Measurements from ENCODE around the gene TFR2. TPM values are rescaled to one million over a fixed set of nuclear protein-coding genes. Genes with fewer than 3 reads are reported as not detected.

TFR2 gene
- total and polyA plus RNA-seq, 9 of the 15 experiments (the other 6 are each of a cell fraction or from before 2014, with no cell fraction given) = 3.8 to 123 (median 51.1) TPM

DNA sequence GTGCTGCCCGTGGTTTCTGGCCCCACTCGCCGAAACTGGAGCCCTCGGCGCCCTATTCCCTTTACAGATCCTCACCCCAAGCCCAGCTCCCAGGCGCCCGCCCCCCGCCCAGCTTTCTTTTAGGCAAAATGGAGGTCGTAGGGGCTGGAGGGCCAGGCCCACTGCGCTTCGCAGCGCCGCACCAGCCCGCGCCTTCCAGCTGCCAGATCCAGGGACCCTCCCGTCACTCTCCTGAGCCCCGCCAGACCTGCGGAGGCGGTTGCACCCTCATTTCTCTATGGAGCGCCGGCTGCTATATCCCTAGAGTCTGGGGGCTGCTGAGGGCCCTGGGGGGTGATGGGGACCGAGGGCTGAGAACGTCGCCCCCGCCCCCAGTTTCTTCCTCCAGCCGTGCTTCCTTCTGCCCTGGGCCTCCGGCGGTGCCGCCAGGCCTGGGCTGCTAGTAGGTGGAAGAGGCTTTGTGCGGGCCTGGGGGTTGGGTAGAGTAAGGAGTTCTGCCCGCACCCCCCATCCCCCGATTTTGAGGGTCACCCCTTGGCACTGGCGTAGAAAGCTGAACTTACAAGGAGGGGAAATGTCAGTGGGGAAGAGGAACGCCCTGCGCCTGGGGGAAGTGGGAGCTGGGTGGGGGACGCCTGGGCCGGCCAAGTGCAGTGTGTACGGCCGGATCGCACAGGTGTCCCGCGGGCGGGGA is 33.2 kb upstream of the TFR2 start (continued):
- TF ChIP-seq, protein P1, sequence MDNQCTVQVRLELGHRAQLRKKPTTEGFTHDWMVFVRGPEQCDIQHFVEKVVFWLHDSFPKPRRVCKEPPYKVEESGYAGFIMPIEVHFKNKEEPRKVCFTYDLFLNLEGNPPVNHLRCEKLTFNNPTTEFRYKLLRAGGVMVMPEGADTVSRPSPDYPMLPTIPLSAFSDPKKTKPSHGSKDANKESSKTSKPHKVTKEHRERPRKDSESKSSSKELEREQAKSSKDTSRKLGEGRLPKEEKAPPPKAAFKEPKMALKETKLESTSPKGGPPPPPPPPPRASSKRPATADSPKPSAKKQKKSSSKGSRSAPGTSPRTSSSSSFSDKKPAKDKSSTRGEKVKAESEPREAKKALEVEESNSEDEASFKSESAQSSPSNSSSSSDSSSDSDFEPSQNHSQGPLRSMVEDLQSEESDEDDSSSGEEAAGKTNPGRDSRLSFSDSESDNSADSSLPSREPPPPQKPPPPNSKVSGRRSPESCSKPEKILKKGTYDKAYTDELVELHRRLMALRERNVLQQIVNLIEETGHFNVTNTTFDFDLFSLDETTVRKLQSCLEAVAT (IDR thresholded peaks at IDR 0.05) = no peak
- 0 out of 4 replicates have a peak, but pooled peaks of 1 of the 2 experiments have one; percentile 1 for TF ChIP-seq SIN3A (IDR thresholded peaks at IDR 0.05; ENCODE audit: borderline replicate concordance in 2 of 2, control insufficient read depth in 1 of 2, low read depth in 2 of 2, low read length in 2 of 2)
- TF ChIP-seq, protein P2, sequence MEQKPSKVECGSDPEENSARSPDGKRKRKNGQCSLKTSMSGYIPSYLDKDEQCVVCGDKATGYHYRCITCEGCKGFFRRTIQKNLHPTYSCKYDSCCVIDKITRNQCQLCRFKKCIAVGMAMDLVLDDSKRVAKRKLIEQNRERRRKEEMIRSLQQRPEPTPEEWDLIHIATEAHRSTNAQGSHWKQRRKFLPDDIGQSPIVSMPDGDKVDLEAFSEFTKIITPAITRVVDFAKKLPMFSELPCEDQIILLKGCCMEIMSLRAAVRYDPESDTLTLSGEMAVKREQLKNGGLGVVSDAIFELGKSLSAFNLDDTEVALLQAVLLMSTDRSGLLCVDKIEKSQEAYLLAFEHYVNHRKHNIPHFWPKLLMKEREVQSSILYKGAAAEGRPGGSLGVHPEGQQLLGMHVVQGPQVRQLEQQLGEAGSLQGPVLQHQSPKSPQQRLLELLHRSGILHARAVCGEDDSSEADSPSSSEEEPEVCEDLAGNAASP (IDR thresholded peaks at IDR 0.05) = no peak
- TF ChIP-seq, protein P3, sequence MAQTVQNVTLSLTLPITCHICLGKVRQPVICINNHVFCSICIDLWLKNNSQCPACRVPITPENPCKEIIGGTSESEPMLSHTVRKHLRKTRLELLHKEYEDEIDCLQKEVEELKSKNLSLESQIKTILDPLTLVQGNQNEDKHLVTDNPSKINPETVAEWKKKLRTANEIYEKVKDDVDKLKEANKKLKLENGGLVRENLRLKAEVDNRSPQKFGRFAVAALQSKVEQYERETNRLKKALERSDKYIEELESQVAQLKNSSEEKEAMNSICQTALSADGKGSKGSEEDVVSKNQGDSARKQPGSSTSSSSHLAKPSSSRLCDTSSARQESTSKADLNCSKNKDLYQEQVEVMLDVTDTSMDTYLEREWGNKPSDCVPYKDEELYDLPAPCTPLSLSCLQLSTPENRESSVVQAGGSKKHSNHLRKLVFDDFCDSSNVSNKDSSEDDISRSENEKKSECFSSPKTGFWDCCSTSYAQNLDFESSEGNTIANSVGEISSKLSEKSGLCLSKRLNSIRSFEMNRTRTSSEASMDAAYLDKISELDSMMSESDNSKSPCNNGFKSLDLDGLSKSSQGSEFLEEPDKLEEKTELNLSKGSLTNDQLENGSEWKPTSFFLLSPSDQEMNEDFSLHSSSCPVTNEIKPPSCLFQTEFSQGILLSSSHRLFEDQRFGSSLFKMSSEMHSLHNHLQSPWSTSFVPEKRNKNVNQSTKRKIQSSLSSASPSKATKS (CRISPR knock-in tag; IDR thresholded peaks at IDR 0.05) = no peak
- TF ChIP-seq, protein P4, sequence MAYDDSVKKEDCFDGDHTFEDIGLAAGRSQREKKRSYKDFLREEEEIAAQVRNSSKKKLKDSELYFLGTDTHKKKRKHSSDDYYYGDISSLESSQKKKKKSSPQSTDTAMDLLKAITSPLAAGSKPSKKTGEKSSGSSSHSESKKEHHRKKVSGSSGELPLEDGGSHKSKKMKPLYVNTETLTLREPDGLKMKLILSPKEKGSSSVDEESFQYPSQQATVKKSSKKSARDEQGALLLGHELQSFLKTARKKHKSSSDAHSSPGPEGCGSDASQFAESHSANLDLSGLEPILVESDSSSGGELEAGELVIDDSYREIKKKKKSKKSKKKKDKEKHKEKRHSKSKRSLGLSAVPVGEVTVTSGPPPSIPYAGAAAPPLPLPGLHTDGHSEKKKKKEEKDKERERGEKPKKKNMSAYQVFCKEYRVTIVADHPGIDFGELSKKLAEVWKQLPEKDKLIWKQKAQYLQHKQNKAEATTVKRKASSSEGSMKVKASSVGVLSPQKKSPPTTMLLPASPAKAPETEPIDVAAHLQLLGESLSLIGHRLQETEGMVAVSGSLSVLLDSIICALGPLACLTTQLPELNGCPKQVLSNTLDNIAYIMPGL (CRISPR knock-in tag; IDR thresholded peaks at IDR 0.05) = 0 out of 2 replicates have a peak, but pooled peaks have one; percentile 31
- no peak for TF ChIP-seq CBX2 (IDR thresholded peaks at IDR 0.05; ENCODE audit: insufficient read depth, low read length, poor library complexity, severe bottlenecking)
- TF ChIP-seq RAD51 (IDR thresholded peaks at IDR 0.05; ENCODE audit: borderline replicate concordance, low read depth) = no peak
- TF ChIP-seq, protein P5, sequence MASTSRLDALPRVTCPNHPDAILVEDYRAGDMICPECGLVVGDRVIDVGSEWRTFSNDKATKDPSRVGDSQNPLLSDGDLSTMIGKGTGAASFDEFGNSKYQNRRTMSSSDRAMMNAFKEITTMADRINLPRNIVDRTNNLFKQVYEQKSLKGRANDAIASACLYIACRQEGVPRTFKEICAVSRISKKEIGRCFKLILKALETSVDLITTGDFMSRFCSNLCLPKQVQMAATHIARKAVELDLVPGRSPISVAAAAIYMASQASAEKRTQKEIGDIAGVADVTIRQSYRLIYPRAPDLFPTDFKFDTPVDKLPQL (IDR thresholded peaks at IDR 0.05; ENCODE audit: extremely low read depth, insufficient read length) = no peak
- TF ChIP-seq, protein P6, sequence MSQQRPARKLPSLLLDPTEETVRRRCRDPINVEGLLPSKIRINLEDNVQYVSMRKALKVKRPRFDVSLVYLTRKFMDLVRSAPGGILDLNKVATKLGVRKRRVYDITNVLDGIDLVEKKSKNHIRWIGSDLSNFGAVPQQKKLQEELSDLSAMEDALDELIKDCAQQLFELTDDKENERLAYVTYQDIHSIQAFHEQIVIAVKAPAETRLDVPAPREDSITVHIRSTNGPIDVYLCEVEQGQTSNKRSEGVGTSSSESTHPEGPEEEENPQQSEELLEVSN (IDR thresholded peaks at IDR 0.05; ENCODE audit: borderline replicate concordance in 1 of 2, extremely low read depth in 1 of 2, insufficient read depth in 1 of 2, insufficient read length in 1 of 2, low read depth in 1 of 2, low read length in 1 of 2, poor library complexity in 1 of 2, severe bottlenecking in 1 of 2) = peak in 1 of 2 experiments; percentile 18
- TF ChIP-seq ZNF133 (CRISPR knock-in tag; IDR thresholded peaks at IDR 0.05) = no peak
- no peak for TF ChIP-seq ILK (tag; IDR thresholded peaks at IDR 0.05; ENCODE audit: borderline replicate concordance, low read depth)
- no peak for TF ChIP-seq ZNF830 (CRISPR knock-in tag; IDR thresholded peaks at IDR 0.05)
- TF ChIP-seq, protein P7, sequence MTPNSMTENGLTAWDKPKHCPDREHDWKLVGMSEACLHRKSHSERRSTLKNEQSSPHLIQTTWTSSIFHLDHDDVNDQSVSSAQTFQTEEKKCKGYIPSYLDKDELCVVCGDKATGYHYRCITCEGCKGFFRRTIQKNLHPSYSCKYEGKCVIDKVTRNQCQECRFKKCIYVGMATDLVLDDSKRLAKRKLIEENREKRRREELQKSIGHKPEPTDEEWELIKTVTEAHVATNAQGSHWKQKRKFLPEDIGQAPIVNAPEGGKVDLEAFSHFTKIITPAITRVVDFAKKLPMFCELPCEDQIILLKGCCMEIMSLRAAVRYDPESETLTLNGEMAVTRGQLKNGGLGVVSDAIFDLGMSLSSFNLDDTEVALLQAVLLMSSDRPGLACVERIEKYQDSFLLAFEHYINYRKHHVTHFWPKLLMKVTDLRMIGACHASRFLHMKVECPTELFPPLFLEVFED (CRISPR knock-in tag; conservative IDR thresholded peaks at IDR 0.05) = no peak

Data from K562 (cell line).